Gastrocnemius medialis (tissue), 4 donors: Measurements from ENCODE around the gene C3orf33.

ENCODE experiments used
- CTCF ChIP-seq, 5 experiments: fragments of 450-650 bp in 3 of 5; fragments of 200-600 bp in 2 of 5; sonication (generic) in 2 of 5; IDR thresholded peaks in 4 of 5; conservative IDR thresholded peaks in 1 of 5; 1 replicate in 4 of 5; 2 replicates in 1 of 5; pipeline ENCODE4 v1.5.1; 2016 to 2019; ENCODE audit warnings: antibody characterized with exemption in 5 of 5, mild to moderate bottlenecking in 3 of 5, moderate library complexity in 3 of 5
- POLR2A ChIP-seq, 2 donors: fragments of 450-650 bp; IDR thresholded peaks; one replicate each; pipeline ENCODE4 v1.6.1; 2017; ENCODE audit warnings: antibody characterized with exemption in 2 of 2, mild to moderate bottlenecking in 2 of 2, moderate library complexity in 2 of 2

DNA sequence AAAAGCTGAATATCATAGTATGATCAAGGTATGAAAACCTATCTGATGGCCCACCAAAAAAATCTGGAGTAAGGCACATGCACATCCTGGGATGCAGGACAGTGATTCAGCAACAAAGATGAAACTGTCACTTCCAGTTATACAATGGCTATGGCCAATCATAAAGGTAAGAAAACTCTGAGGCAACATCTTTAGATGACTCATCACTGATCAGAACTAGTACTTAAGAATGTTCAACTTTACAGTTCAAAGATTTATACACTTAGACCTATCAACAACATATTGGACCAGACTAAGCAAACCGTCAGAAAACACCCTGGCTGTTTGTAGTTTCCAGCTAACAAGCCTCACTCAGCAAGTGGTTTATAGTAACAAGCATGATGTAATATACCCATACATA, 39.9 kb downstream of the C3orf33 start:
- TF ChIP-seq CTCF (IDR thresholded peaks at IDR 0.05 in 4 of 5, conservative IDR thresholded peaks at IDR 0.05 in 1 of 5) (no peak), POLR2A (IDR thresholded peaks at IDR 0.05) (no peak)
